HL-60 (cell line): ENCODE measurements around the gene LPCAT1.
A peak's percentile ranks its signal among the peaks of the same experiment; 100 is the strongest.
"Not testable (repeated sequence)": the region's sequence is repeated elsewhere in the genome, so short reads cannot be mapped to it uniquely, and the experiment has no call there.

ENCODE experiments used
- DNase-seq, 2 experiments: peaks; one replicate each; pipeline ENCODE4 v3.0.0-alpha.2; 2010 to 2020; ENCODE audit warnings: low read depth in 1 of 2, low spot score in 1 of 2
- H3K27ac ChIP-seq: fragments of 250-450 bp; sonication (Bioruptor Pico); replicated peaks from 2 replicates; pipeline ENCODE4 v1.5.1; 2020; ENCODE audit warnings: mild to moderate bottlenecking, moderate library complexity
- H3K27me3 ChIP-seq: fragments of 250-450 bp; sonication (Bioruptor Pico); 2 replicates; pipeline ENCODE4 v1.5.1; 2021; ENCODE audit warnings: mild to moderate bottlenecking, moderate library complexity; ENCODE audit not compliant: insufficient read depth, poor library complexity, severe bottlenecking
- H3K4me3 ChIP-seq: replicated peaks from 2 replicates; pipeline ENCODE4 v1.5.1; 2011; ENCODE audit warnings: mild to moderate bottlenecking, control low read depth, low read length; ENCODE audit not compliant: insufficient read depth
- CTCF ChIP-seq: IDR thresholded peaks from one replicate; pipeline ENCODE4 v1.5.1; 2011; ENCODE audit warnings: low read length, control low read depth, inconsistent platforms; ENCODE audit not compliant: insufficient read depth
- GABPA ChIP-seq: IDR thresholded peaks from 2 replicates; pipeline ENCODE4 v1.6.1; 2012; ENCODE audit warnings: low read depth
- POLR2AphosphoS5 ChIP-seq: IDR thresholded peaks from 2 replicates; pipeline ENCODE4 v1.6.1; 2012; ENCODE audit warnings: low read depth
- REST ChIP-seq: IDR thresholded peaks from 2 replicates; pipeline ENCODE4 v1.6.1; 2012; ENCODE audit warnings: low read depth; ENCODE audit not compliant: insufficient replicate concordance
- SPI1 ChIP-seq: IDR thresholded peaks from 2 replicates; pipeline ENCODE4 v1.6.1; 2012; ENCODE audit warnings: low read depth, mild to moderate bottlenecking, borderline replicate concordance

The LPCAT1 gene

GRCh38 chr5:1562599-1562998 lies 38.8 kb upstream of the LPCAT1 start:
- H3K27me3 ChIP-seq = no peaks in the 10 kb centered on the region
- H3K4me3 ChIP-seq = no peak overlapping the region
- H3K27ac ChIP-seq = no peak overlapping the region
- TF ChIP-seq POLR2AphosphoS5 (no peak), CTCF (no peak), GABPA (no peak), SPI1 (no peak), REST (no peak)
- DNase-seq = no peak

GRCh38 chr5:1561402-1561929 lies 37.7 kb upstream of the LPCAT1 start:
- DNase-seq = no peak
- H3K4me3 ChIP-seq = no peak overlapping the region
- H3K27ac ChIP-seq = no peak overlapping the region
- no peaks in the 10 kb centered on the region for H3K27me3 ChIP-seq
- no peak for TF ChIP-seq REST
- TF ChIP-seq CTCF = no peak
- no peak for TF ChIP-seq POLR2AphosphoS5
- no peak for TF ChIP-seq GABPA
- no peak for TF ChIP-seq SPI1

DNA sequence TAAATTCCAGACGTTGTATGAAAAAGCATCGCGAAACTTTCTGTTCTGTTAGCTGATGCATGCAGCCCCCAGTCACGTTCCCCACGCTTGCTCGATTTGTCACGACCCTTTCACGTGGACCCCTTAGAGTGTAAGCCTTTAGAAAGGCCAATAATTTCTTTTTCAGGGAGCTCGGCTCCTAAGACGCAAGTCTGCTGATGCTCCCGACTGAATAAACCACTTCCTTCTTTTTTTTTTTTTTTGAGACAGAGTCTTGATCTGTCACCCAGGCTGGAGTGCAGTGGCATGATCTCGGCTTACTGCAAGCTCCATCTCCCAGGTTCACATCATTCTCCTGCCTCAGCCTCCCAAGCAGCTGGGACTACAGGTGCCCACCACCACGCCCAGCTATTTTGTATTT lies 36.7 kb upstream of the LPCAT1 start:
- DNase-seq, H3K27me3 ChIP-seq, H3K4me3 ChIP-seq, H3K27ac ChIP-seq: not testable (repeated sequence)
- TF ChIP-seq SPI1 = peak; percentile 36; the same call in 1 of the 2 replicates

DNA sequence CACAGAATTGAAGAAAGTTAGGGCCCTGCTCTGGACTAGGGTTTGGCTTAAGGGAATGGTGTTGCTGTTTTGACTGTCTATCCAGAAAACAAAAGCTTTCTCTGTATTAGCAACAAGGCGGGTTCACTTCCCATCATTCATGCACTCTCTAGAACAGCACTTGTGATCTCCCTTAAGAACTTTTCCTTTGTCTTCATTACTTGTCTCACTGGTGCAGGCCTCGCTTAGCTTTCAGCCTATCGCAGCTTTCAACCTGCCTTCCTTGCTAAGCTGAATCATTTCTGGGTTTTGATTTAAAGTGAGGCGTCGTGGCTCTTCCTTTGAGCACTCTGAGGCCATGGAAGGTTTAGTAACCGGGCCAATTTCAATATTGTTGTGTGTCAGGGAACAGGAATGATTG lies 35.2 kb upstream of the LPCAT1 start:
- no peak overlapping the region for H3K27ac ChIP-seq
- DNase-seq = no peak
- no peak overlapping the region for H3K4me3 ChIP-seq
- no peaks in the 10 kb centered on the region for H3K27me3 ChIP-seq
- TF ChIP-seq GABPA (no peak), REST (no peak), SPI1 (no peak), POLR2AphosphoS5 (no peak), CTCF (no peak)
